NCI-H1105 (cell line): ENCODE measurements around the gene MISP3.
A peak's percentile ranks its signal among the peaks of the same experiment; 100 is the strongest.

Experiments
- DNase-seq: peaks from one replicate; lab custom pipeline; 2025; lab: John Stamatoyannopoulos, UW

Gene MISP3

GRCh38 chr19:14080887-14081796, 8.6 kb downstream of the MISP3 start:
- DNase-seq = peak; percentile 99

- no peak for DNase-seq
These were observed 9.4 kb downstream of the MISP3 start for GRCh38 chr19:14081797-14082674.

- no peak for DNase-seq
These were observed 10.0 kb downstream of the MISP3 start for GRCh38 chr19:14082675-14082960.

GRCh38 chr19:14085309-14085995, 12.9 kb downstream of the MISP3 start, which contains the start of gene C19orf67:
Gene C19orf67 (minus strand): TSS chr19:14085783. CDS start chr19:14085627, 156 bp downstream.
- no peak for DNase-seq

GRCh38 chr19:14086098-14086497, 13.5 kb downstream of the MISP3 start:
- no peak for DNase-seq

- no peak for DNase-seq
These were observed 16.2 kb downstream of the MISP3 start for GRCh38 chr19:14088634-14089411.

GRCh38 chr19:14089412-14089661, 16.8 kb downstream of the MISP3 start:
- no peak for DNase-seq

- DNase-seq = no peak
These were observed 17.3 kb downstream of the MISP3 start for GRCh38 chr19:14089662-14090508.

GRCh38 chr19:14090509-14091080, 18.0 kb downstream of the MISP3 start, which contains the start of gene SAMD1:
Gene SAMD1 (minus strand): TSS chr19:14090751.
- DNase-seq = peak; percentile 80

GRCh38 chr19:14091081-14091812, 18.7 kb downstream of the MISP3 start:
- DNase-seq = peak; percentile 74

- no peak for DNase-seq
These were observed 19.4 kb downstream of the MISP3 start for GRCh38 chr19:14091813-14092462.

GRCh38 chr19:14093117-14093823, 20.7 kb downstream of the MISP3 start:
- no peak for DNase-seq

GRCh38 chr19:14094854-14095253, 22.3 kb downstream of the MISP3 start:
- no peak for DNase-seq

- no peak for DNase-seq
These were observed 23.8 kb downstream of the MISP3 start for GRCh38 chr19:14096272-14096992.

GRCh38 chr19:14097532-14098151, 25.1 kb downstream of the MISP3 start:
- DNase-seq = no peak

- DNase-seq = no peak
These were observed 28.5 kb downstream of the MISP3 start for GRCh38 chr19:14101003-14101545.

GRCh38 chr19:14102102-14102696, 29.6 kb downstream of the MISP3 start:
- DNase-seq = no peak
